HG02840 (cell line): ENCODE data around the gene ZNF423.

Experiments
- ATAC-seq: cut with Tn5 transposase; IDR thresholded peaks from one replicate; pipeline ENCODE4 v1.9.1; 2021; ENCODE audit warnings: mild to moderate bottlenecking, moderate library complexity, moderate number of reproducible peaks; ENCODE audit not compliant: unreplicated experiment, low FRiP score

Gene ZNF423

DNA sequence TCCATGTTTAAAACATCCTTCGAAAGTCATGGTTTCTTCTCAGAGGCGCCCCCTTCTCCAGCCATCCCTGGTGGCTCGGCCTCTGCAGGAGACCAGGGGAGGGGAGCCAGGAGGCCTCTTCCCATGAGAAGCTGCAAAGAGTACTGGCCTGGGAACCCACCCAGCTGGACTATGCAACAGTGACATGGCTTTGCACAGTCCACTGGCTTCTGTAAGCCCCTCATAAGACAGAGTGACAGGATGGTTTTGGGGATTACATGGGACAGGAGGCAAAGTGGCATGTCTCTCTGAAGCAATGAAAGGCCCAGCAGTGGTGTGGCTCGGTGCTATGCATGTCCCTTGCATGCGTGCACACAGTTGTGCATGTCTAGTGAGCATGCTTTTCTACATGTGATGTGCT is 382.8 kb downstream of the ZNF423 start:
- ATAC-seq: no peak

DNA sequence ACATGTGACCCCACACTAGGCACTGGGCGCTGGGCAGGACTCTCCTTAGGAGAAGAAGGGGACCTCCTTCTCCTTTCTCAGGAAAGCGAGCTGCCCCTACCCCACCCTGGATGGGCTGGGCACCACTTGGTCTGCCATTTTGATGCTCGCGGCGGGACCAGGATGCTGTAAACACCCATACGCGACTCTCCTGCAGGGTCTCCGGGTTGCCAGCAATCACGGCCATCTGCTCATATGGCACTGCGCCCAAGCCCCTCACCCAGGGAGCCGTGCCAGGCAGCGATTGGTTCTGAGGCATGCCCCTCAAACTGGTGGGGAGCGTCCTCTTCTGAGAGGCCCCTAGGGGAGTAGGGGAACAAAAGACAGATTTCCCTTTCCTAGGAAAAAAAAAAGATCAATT is 383.3 kb downstream of the ZNF423 start:
- ATAC-seq: no peak

DNA sequence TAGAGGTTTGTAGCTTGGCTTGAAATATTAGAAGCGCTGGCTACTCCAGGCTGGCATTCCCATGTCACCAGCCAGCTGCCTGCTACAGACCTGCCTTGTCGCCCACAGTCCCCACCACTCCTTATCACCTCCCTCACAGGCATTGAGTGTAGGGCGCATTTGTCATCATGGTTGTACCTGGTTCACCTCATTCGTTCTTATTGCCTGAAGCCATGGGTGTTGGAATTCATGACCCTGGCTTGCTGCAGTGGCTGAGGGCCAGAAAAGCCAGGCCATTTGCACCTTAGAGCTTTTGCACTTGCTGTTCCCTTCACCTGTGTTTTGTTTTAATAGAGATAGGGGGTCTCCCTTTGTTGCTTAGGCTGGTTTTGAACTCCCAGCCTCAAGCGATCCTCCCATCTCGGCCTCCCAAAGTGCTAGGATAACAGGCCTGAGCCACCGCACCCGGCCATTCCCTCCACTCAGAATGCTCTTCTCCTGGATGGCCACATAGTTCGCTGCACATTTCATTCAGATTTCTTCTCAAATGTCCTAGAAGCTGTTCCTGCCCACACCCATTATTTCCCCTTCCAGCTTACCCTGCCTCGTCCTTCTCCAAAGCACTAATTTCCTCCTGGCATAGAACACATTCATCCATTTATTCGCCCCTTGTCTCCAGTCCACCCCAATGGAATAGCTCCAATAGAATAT is 384.7 kb downstream of the ZNF423 start:
- no peak for ATAC-seq

DNA sequence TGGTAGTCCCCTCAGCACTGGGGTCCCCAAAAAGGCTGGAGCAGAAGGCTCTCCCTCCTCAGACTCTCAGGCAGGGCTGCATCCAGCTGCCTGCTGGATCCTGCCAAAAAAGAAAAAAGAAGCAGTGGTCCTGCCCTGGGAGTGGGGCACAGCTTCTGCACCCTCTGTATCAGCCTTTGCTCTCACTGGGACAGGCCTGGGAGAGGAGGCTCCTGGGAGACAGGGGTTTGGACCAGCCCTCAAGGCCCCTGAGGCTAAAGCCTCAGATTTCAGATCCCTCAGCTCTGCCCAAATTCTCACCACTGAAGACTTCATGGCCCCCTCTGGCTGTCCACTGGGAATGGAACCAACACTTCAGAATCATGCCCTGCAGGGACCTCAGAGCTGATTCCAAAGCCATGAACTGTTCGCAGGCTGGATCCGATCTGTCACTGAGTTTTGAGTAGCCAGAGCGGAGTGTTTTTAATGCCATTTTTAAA is 385.4 kb downstream of the ZNF423 start:
- ATAC-seq: no peak

DNA sequence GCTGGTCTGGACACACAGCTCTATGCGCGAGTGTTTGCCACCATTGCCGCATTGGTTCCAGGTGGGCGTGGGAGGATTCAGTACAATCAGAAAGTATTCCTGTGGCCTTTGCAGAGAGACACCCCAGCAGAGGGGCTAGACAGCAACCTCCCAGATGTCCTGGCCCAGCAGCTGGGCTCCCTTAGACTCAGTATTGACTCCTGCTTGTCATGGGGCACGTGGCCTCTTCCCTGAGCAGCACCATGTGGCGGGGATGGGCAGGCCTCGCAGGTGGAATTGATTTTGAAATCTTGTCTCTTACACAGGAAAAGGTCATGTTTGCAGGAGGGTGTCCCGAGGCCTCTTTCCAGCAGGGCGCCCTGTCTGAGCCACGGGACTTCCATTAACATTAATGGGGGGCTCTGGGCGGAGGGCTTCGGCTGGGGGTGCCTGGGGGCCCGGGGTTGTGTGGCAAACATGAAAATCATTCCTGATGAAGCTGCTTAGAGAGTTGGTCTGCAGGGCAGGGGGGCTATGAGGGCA is 385.9 kb downstream of the ZNF423 start:
- ATAC-seq: no peak

DNA sequence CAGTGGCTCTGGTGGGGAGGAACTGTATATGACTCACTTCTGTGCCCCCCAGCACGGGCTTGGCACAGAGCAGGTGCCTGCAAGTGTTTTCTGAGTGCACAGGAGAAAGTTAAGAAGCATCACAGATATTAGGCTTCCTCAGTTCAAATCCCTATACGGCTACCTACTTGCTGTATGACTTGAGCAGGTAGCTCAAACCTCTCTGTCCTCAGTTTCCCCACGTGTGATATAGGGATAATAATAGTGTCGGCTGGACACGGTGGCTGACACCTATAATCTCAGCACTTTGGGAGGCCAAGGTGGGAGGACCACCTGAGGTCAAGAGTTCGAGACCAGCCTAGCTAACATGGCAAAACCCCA is 386.6 kb downstream of the ZNF423 start:
- no peak for ATAC-seq

DNA sequence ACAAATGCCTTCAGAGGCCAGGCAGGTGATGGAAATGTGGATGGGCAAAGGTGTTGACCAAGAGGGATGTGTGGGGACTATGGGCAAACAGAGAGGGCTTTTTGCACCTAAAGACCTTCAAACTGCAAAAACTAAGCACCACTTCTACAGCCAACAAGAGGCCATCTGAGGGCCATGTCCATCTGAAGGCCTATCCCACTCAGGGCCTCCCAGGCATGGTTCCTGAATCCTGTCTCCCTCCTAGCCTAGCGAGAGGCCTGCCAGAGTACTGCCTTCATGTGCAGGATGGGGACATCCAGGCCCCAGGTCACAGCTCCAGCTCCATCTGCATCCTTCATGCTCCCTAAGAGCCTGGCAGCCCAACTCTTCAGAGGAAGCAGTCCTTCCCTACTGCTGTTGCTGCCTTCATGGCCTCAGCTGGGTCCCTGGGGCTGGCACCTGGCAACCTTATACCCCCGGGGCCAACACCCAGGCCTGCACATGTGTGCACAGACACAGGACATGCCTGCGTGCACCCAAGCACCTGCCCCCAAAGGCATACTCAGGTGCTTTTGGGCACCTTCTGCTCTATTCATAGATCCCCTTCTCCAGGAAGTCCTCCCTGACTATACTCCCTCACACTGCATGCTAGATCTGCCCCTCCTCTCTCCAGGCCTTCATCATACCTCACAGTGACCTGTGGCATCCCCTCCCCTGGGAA is 387.2 kb downstream of the ZNF423 start:
- ATAC-seq: no peak

DNA sequence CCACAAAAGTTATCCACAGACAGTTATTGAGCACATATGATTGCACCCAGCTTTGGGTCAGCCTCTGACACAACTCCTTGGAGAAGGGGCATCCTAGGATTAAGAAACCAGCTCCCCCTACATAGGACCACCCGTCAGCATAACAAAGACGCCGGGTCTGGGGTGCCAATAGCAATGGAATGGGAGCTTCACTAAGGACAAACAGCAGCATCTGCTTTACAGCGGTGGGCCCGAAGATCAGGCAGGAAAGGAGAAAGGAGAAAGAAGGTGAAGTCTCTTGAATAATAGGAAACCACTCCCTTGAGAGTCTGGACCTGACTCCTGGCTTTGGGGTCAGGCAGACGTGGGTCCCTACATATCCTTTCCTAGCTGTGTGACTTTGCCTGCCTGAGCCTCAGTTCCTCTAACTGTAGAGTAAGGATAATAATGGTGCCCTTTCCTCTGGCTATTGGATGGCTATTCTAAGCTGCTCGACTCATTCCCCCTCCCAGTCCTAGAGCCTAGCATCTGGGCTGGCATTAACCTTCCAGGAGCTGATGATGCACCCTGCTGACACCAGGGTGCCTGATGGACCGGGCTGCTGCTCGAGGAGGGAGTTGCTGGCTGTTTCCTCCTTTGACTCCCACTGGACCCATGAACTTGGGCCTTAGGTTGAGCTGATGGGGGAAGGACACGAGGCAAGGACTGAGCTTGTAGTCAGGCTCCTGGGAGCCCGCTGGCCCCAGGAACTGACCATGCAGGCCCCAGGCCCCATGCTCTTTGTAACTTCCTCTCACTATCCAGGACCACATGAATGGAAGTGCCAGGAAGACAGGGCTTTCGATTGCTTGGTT is 388.2 kb downstream of the ZNF423 start:
- ATAC-seq: no peak

DNA sequence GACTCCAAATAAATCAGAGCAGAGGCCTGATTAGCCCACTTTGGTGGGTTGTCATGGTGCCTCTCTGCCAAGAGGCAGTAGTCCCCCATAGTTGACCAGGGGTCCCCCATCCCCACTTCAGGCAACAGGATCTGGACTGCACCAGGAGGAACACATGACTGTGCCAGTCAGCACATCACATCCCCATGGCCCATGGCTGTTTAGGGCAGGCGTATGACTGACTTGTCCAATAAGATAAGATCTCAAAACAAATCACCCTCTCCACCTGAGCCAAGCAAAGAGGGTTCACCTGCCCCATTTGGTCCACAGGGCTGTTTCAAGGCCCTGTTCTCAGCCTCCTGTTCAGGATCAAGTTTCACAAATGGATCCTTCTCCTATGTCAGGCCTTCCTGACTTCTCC is 389.0 kb downstream of the ZNF423 start:
- ATAC-seq: no peak

DNA sequence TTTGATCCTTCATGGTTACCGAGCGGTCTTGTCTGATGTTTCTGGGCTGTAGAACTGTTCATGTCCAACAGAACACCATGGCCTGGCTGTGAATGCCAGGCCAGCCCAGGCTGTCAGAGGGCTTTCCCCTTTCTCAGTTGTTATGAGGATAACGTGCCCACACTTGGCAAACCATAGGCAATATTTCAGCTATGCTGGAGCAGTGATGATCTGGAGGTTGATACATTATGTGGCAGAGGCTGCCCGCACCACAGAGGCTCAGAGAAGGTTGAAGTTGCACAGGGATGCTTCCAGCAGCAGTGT is 389.4 kb downstream of the ZNF423 start:
- no peak for ATAC-seq

DNA sequence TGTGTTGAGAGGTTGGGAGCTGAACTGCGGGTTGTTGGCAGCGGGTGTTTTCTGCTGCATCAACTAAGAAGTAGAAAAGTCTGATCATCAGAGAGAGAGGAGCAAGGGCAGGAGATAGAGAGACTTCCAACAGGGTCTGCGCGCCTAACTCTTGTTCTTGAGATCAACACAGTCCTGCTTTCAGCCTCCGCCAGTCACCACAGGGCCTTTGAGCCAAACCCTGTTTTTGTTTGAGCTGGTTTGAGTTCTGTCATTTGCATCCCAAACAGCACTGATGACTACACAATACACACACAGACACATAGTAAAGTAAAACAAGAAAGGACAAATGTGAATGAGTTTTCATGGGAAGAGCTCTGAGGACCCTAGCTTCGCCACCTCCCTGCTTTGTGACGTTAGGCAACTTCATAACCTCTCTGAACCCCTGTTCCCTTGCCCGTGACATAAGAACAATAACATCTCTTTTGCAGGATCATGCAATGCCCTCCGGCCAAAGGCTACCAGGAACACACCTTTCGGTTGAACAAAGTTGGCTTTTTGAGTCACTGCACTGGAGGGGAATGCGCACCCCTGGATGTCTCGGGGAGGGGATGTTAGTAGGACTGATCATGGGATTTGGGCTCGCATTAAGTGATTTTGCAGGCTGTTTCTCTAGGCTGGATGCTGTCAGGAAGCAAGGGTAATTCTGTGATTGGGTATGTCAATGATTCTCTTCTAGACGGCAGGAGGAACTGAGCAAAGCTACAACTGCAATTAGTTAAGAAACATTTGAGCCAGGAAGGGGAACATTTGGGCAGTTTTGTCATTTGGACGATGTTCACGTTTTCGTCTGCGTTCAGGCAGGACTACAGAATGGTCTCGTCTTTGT is 390.0 kb downstream of the ZNF423 start:
- no peak for ATAC-seq

DNA sequence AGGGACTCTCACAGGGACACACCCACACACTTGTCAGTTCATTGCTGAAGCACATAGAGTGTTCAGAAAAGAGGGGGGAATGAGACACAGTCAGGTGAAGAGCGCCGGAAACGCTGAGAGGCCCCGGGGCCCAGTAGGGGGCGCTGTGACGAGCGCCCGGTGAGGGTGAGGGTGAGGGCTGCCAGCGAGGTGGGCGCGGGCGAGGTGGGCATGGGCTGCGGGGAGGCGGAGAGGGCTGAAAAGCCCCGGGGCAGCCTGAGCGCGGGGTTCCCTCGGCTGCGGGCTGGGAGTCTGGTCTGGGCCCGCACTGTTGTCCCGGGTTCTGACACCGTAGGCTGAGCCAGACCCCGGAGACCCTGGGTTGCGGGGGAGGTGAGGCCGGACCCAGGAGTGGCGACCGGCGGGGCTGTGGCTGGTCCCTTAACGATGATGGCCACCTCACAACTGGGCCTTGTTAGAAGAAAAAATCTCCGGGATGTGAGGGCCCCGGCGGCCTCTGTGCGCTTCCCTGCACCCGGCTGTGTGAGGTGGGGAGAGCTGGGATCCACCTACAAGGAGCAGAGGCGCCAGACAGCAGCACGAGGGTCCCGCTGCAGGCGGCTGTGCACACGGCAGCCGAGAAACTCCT is 390.9 kb downstream of the ZNF423 start:
- ATAC-seq: no peak

DNA sequence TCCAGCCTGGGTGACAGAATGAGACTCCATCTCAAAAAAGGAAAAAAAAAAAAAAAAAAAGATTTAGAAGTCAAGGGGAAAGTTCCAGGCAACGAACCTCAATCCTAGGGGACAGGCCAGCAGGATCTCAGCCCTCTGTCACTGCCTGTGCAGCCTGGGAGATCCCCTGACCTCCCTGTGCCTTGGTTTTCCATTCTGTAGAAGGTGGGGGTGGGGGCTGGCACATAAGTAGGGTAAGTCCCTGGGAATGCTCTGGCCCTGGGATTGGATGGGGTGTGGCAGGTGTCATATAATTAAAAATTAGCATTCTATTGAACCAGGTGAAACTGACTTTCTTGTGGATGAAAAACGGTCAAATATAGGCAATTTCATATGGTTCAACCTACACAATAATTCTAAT is 391.8 kb downstream of the ZNF423 start:
- no peak for ATAC-seq

DNA sequence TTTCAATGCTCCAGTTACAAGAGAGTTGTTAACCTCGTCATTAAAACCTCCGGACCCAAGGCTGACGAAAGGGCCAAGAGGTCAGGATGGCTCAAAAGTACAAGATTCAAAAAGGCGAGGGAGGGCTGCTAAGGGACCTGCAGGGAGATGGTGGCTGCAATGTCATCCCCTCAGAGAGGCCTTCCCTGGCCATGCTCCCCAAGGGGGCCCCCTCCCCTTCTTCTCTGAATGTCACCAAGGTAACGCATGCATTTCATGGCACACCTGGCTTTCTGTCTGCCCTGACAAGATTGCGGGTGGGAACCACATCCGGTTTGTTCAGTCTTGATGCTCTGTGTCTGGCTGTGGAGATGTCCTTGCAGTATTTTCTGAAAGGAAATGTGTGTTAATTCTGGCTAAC is 392.4 kb downstream of the ZNF423 start:
- peak; percentile 93 for ATAC-seq

DNA sequence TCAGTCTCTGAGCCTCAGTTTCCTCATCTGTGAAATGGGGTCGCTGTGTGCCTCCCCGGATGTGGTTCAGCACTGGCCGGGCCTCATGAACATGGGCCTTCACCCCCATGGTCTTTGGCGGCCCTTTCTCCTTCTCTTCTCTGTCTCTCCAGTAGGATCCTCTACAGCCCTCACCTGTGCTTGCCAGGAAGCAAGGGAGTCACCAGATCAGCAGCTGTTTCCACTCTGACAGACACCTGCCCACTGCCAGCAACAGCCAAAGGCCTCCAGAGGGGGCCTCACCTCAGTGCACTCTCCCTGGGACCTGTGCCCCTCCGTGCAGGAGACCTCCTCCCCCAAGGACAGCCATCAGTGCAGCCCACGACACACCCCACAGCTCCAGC is 392.9 kb downstream of the ZNF423 start:
- ATAC-seq: peak; percentile 4

DNA sequence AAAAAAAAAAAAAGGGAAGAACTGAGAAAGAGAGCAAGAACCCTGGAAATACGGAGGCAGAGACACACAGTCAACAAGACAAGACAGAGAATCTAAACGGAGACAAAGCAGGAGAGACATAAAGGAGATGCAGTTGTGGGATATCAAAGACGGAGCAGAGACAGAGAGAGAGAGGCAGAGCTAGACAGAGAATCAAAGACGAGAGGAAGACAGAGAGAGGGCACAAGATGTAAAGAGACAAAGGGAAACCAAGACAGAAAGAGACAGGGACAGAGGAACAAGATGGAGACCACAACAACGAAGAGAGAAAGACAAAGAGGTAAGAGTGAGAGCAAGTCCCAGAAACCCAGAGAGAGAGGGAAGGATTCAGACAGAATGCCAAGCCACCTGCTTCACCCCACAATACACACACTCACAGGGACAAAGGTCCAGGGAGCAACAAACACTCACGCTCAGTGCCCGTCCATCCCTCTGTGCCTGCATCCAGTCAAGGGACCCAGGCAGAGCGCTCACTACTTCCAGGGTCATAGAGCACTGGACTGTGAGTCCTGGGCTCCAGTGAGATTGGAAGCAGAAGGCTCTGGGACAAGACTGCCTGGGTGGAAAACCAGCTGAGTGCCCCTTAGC is 393.4 kb downstream of the ZNF423 start:
- ATAC-seq: no peak

DNA sequence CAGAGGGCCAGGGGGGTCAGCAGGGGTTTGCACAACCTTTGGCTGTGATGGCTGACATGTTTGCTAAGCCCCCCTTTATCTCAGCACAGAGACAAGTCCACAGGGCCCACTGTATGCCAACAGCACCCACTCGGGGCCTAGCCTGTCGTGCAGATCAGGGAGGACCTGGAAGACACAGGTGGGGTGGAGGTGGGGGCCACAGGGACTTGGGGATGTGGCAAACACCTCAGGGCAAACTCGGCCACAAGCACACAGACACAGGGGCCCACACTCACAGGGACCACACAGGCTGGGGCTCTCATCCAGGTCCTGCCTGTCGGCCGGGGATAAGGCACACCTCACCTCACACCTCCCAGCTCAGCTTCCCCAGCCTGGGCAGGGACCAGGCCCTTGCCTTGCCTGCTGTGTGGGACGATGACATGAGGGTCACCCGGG is 394.4 kb downstream of the ZNF423 start:
- no peak for ATAC-seq

DNA sequence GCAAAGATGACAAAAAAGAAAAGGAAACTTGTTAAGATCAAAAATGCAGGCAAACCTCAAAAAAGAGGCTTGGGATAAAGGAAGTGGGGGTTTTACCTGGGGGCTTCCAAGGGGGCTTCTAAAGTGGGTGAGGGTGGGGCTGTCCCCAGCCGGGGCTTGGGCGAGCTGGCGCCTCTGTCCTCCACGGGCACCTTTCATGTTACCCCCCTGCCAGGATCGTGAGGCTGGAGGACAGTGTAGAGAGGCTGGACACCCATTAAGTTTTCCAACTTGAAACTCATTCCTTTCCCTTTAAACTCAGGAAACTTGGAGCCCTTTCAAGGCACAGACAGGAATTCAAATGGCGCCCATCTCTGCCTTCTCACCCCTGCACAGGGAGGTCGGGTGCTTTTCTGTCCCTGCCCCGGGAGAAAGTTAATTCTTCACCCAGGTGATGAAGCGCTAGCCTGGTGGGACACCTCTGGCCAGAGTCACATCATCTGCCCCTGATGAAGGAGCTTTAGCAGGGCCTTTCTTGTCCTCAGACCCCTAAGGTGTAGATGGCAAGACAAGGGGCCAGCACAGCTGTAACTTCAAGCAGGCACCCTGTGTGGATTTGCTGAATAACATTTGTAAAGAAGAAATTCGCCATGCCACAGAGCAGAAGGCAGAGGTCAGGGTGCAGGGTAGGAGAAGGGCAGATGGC is 395.0 kb downstream of the ZNF423 start:
- no peak for ATAC-seq
